Fibroblast of the conjunctiva (primary cell): ENCODE data around the gene HOXA9.

Experiments
- DNase-seq: peaks from one replicate; pipeline ENCODE4 v3.0.0-alpha.2; 2010; ENCODE audit warnings: low read depth

The HOXA9 gene

GRCh38 chr7:27163288-27164044 is 1.9 kb downstream of the HOXA9 start:
- no peak for DNase-seq

- no peak for DNase-seq
These were observed 2.6 kb downstream of the HOXA9 start for GRCh38 chr7:27162561-27163287.

GRCh38 chr7:27161721-27162560 is 3.4 kb downstream of the HOXA9 start:
- no peak for DNase-seq

GRCh38 chr7:27161214-27161720 is 4.1 kb downstream of the HOXA9 start:
- no peak for DNase-seq

GRCh38 chr7:27160546-27161213 is 4.7 kb downstream of the HOXA9 start:
- peak; percentile 65 for DNase-seq

GRCh38 chr7:27160145-27160545 is 5.2 kb downstream of the HOXA9 start:
- DNase-seq, result no peak

GRCh38 chr7:27159266-27160144 is 5.8 kb downstream of the HOXA9 start:
- DNase-seq, result no peak

- DNase-seq, result no peak
These were observed 6.7 kb downstream of the HOXA9 start for GRCh38 chr7:27158436-27159265.

- DNase-seq, result no peak
These were observed 7.5 kb downstream of the HOXA9 start for GRCh38 chr7:27157702-27158431.

GRCh38 chr7:27156916-27157701 is 8.2 kb downstream of the HOXA9 start:
- DNase-seq, result no peak

GRCh38 chr7:27156508-27156898 is 8.8 kb downstream of the HOXA9 start, which contains the start of gene HOXA7:
TSS of gene HOXA7 (minus strand) at chr7:27156675. CDS start at chr7:27156545, 130 bp downstream.
- no peak for DNase-seq

GRCh38 chr7:27155816-27156507 is 9.4 kb downstream of the HOXA9 start:
- DNase-seq, result no peak

- no peak for DNase-seq
These were observed 10.2 kb downstream of the HOXA9 start for GRCh38 chr7:27154901-27155815.

GRCh38 chr7:27154369-27154768 is 11.0 kb downstream of the HOXA9 start:
- DNase-seq, result no peak

GRCh38 chr7:27153526-27153925 is 11.8 kb downstream of the HOXA9 start:
- DNase-seq, result no peak

GRCh38 chr7:27152816-27153442 is 12.4 kb downstream of the HOXA9 start:
- DNase-seq, result no peak
